GM18951 (cell line): Measurements from ENCODE around the gene SKAP2.

Experiments
- POLR2A ChIP-seq: IDR thresholded peaks from 4 replicates; pipeline ENCODE4 v1.6.1; 2011; ENCODE audit warnings: mild to moderate bottlenecking; ENCODE audit not compliant: insufficient read length, insufficient read depth; ENCODE audit errors: extremely low read depth
- in situ Hi-C: fragments of 300-500 bp; cut with MboI; formaldehyde crosslinking; loops from one replicate; pipeline ENCODE4 v1.12.0; 2022; ENCODE audit warnings: low sequenced_read_pairs, mixed read lengths, inconsistent platforms; ENCODE audit not compliant: unreplicated experiment

SKAP2 gene

GRCh38 chr7:26618898-26619297, 245.5 kb downstream of the SKAP2 start:
- no peak for TF ChIP-seq POLR2A
- in situ Hi-C loops, result no loop called here

GRCh38 chr7:26618449-26618848, 245.9 kb downstream of the SKAP2 start:
- TF ChIP-seq POLR2A, result no peak
- in situ Hi-C loops, result no loop called here
